ENCODE measurements around the gene TCEA3. TPM values are rescaled to one million over a fixed set of nuclear protein-coding genes. Genes with fewer than 3 reads are reported as not detected.

Gene TCEA3
- total RNA-seq, 2 experiments from 2014 or later, result 1.1 to 1.2 TPM

- ChIA-PET CTCF (interaction anchor here (1.0 kb wide), 1 partner anchor 188 kb away, joined by 3 read pairs; no protein-coding TSS in a partner anchor), POLR2A (interaction anchor here (0.8 kb wide), 1 partner anchor 105 kb away, joined by 8 read pairs; the partner anchor contains the start of gene HNRNPR)
These were observed 24.8 kb upstream of the TCEA3 start for GRCh38 chr1:23449306-23449705.

GRCh38 chr1:23448846-23449245 is 24.3 kb upstream of the TCEA3 start:
- ChIA-PET CTCF (interaction anchor here (1.0 kb wide), 1 partner anchor 189 kb away, joined by 3 read pairs; no protein-coding TSS in a partner anchor), POLR2A (interaction anchor here (0.8 kb wide), 1 partner anchor 104 kb away, joined by 8 read pairs; the partner anchor contains the start of gene HNRNPR)

GRCh38 chr1:23446661-23447310 is 22.2 kb upstream of the TCEA3 start:
- POLR2A ChIA-PET, result no interaction called here
- CTCF ChIA-PET, result interaction anchor here (0.6 to 1.4 kb wide), 2 partner anchors 49 to 262 kb away, joined by 3 to 6 read pairs; no protein-coding TSS in a partner anchor

- CTCF ChIA-PET, result interaction anchor here (0.7 kb wide), 1 partner anchor 456 kb away, joined by 3 read pairs; no protein-coding TSS in a partner anchor
- POLR2A ChIA-PET, result no interaction called here
These were observed 20.2 kb upstream of the TCEA3 start for GRCh38 chr1:23444596-23445390.

- POLR2A ChIA-PET, result no interaction called here
- CTCF ChIA-PET, result no interaction called here
These were observed 19.6 kb upstream of the TCEA3 start for GRCh38 chr1:23444104-23444533.

- ChIA-PET CTCF (interaction anchor here (0.6 to 0.8 kb wide), 2 partner anchors 15 to 222 kb away, joined by 3 read pairs; no protein-coding TSS in a partner anchor), POLR2A (no interaction called here)
These were observed 18.2 kb upstream of the TCEA3 start for GRCh38 chr1:23442751-23443150.

- ChIA-PET CTCF (no interaction called here), POLR2A (no interaction called here)
These were observed 17.0 kb upstream of the TCEA3 start for GRCh38 chr1:23441446-23442148.

- POLR2A ChIA-PET, result no interaction called here
- CTCF ChIA-PET, result no interaction called here
These were observed 14.0 kb upstream of the TCEA3 start for GRCh38 chr1:23438545-23438944.

GRCh38 chr1:23437355-23437664 is 12.8 kb upstream of the TCEA3 start:
- CTCF ChIA-PET, result no interaction called here
- POLR2A ChIA-PET, result no interaction called here

GRCh38 chr1:23436520-23437354 is 12.2 kb upstream of the TCEA3 start:
- POLR2A ChIA-PET, result interaction anchor here (0.6 to 0.7 kb wide), 2 partner anchors 11 to 14 kb away, joined by 3 read pairs; no protein-coding TSS in a partner anchor
- CTCF ChIA-PET, result no interaction called here

- POLR2A ChIA-PET, result no interaction called here
- CTCF ChIA-PET, result no interaction called here
These were observed 9.8 kb upstream of the TCEA3 start for GRCh38 chr1:23434260-23434775.

GRCh38 chr1:23433122-23433521 is 8.6 kb upstream of the TCEA3 start:
- POLR2A ChIA-PET, result no interaction called here
- CTCF ChIA-PET, result no interaction called here

GRCh38 chr1:23431431-23431830 is 6.9 kb upstream of the TCEA3 start:
- ChIA-PET POLR2A (no interaction called here), CTCF (interaction anchor here (1.3 kb wide), 1 partner anchor 15 kb away, joined by 3 read pairs; no protein-coding TSS in a partner anchor)

- ChIA-PET CTCF (interaction anchor here (0.6 to 1.3 kb wide), 2 partner anchors 14 to 291 kb away, joined by 3 read pairs; no protein-coding TSS in a partner anchor), POLR2A (no interaction called here)
These were observed 6.3 kb upstream of the TCEA3 start for GRCh38 chr1:23430803-23431202.

- POLR2A ChIA-PET, result no interaction called here
- CTCF ChIA-PET, result no interaction called here
These were observed 3.8 kb upstream of the TCEA3 start for GRCh38 chr1:23428136-23428905.

GRCh38 chr1:23427550-23427949 is 3.0 kb upstream of the TCEA3 start:
- ChIA-PET CTCF (interaction anchor here (0.8 kb wide), 1 partner anchor 15 kb away, joined by 3 read pairs; no protein-coding TSS in a partner anchor), POLR2A (no interaction called here)

- POLR2A ChIA-PET, result no interaction called here
- CTCF ChIA-PET, result no interaction called here
These were observed 2.3 kb upstream of the TCEA3 start for GRCh38 chr1:23426828-23427227.

- ChIA-PET POLR2A (interaction anchor here (0.6 to 1.2 kb wide), 2 partner anchors 11 to 81 kb away, joined by 3 to 4 read pairs; partner anchors contain the start of gene HNRNPR), CTCF (no interaction called here)
These were observed 596 bp upstream of the TCEA3 start for GRCh38 chr1:23425193-23425494.
